Fibroblast of skin of right quadriceps (primary cell): ENCODE results near the gene C18orf54.

Experiments used
- DNase-seq: peaks from one replicate; pipeline ENCODE4 v3.0.0-alpha.2; 2013

Gene C18orf54

DNA sequence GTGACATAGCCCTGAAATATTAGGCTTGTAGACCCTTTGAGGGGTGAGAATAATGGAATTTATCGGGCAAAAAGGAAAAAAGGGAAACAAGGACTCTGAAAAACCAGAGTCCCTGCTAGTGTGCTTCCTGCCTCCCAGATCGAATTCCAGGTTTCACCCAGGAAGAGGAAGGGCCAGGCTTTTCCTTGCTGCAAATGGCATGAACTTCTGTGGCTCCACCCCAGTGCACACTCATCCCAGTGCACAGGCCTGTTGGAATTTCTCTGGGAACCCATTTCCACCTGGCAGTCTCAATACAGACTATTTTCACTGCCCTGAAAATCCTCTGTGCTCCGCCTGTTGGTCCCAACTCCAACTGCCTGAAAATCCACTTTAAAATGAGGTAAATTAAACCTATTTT is 29.9 kb downstream of the C18orf54 start:
- DNase-seq: peak; percentile 18

- DNase-seq: peak; percentile 90
Measured at GRCh38 chr18:54388203-54389142, 30.8 kb downstream of the C18orf54 start.

DNA sequence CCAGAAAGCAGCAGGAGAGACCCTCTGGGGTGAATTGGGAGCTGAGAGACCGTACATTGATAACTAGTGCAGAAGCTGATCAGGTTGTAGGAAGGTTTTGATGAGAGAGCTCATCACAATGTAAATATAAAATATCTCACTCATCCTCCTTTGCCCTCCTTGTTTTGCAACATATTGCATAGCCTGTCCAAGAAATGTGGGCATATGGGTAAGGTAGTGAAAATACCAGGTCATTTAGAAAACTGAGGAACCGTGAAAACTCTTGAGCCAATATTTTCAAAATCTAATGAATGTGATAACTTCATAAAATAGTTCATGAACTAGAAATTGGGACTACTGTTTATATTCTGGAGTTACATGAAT is 31.4 kb downstream of the C18orf54 start:
- DNase-seq: no peak

GRCh38 chr18:54390838-54391237 is 33.1 kb downstream of the C18orf54 start:
- DNase-seq: no peak

GRCh38 chr18:54392543-54393023 is 34.9 kb downstream of the C18orf54 start:
- DNase-seq: peak; percentile 64

- no peak for DNase-seq
Measured at GRCh38 chr18:54393648-54394294, 36.1 kb downstream of the C18orf54 start.

DNA sequence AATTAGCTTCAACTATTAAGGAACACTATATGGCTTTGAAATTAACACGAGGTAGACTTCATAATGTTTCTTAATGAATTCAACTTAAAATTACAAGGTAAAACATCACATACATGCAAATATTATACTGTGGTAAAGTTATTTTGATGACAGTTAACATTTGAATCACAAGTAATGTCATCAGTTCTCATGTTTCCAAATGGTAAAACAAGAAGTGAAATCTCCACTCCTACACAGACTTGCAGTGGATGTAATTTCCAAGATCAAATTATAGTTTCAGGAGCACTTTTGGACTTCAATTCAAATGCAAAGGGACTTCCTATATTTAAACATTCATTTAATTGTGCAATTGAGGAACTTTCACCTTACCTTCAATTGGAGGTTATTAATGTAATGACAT is 39.1 kb downstream of the C18orf54 start:
- no peak for DNase-seq

DNA sequence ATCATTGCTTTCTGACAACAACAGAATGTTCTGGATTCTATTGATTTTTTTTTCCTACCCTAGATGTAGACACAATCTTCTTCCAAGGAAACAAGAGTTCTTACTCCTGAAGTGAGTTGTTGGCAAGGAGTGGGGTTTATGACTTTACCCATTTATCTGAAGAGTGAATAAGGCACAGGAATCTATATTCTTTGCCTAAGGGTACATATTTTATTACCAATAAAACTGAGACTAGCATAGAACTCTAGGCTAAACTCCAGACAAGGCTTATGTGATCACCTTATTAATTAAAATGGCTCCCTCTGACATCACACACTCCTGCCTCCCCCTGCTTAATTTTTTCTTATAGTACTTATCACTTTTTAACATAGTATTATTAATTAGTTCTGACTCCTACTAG is 47.6 kb downstream of the C18orf54 start:
- no peak for DNase-seq

DNA sequence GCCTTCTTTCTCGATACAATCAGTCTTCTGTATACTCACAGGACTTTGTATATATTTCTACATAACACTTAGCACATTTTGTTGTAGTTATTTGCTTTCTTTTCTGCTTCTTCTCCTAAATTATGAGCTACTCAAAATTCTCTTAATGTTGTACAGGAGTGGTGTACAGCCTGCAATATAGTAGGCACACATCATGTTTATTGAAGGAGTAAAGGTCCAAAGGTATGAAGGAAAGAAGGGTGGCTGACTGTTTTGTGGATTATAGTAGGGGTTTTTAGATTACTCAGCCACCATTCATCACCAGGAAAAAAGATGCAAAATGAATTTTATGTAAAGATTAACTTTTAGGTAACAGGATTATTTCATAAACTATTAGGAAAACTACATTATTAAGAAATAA is 54.1 kb downstream of the C18orf54 start:
- no peak for DNase-seq

- no peak for DNase-seq
Measured at GRCh38 chr18:54415086-54415485, 57.4 kb downstream of the C18orf54 start.

DNA sequence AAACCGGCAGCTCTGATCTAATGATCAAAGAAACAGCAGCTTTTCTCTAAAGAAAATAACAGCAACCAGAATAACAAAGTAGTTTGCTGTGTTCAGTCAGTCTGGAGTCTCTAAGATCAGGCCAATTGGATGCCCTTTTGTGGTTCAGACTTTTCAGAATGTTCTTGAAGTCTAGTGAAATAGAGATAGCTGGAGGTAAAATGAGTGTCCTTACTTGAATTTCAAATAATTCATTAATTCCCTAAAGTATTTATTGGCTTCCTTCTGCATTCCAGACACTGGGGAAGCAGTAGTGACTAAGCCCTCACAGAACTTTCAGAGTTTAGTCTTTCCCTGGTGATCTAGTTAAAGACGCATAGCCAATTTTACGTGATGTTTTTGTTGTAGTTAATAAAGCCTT is 58.7 kb downstream of the C18orf54 start:
- DNase-seq: peak; percentile 77

GRCh38 chr18:54423831-54424230 is 66.1 kb downstream of the C18orf54 start:
- no peak for DNase-seq

DNA sequence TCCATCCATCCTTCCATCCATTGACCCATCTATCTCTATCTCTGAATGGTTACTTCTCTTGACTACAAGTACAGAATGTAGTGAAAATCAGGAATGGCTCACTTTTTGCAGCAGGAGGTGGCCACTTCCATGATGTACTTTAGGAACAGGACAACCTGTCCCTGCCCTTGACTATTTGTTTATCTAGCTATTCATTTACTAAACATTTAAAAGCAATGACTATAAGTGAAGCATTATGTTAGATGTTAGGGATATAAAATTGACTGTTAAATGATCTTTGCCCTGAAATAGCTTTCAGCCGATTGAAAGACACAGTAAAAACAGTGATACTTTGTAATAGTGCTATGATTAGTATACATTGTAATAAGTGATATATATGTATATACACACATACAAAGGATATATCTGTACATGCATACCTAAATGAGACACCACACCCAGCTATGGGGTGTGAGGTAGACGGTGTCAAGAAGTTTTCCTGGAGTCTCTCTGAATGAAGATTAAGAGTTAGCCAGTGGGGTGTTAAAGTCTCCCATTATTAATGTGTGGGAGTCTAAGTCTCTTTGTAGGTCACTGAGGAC is 68.5 kb downstream of the C18orf54 start:
- no peak for DNase-seq
